GM12801 (cell line): Measurements from ENCODE around the gene CHRNB1.

Experiments used
- TF ChIP-seq, protein P1 (sequence below): IDR thresholded peaks from one replicate; pipeline ENCODE4 v1.5.1; 2011; ENCODE audit warnings: control low read depth; ENCODE audit not compliant: insufficient read length; ENCODE audit errors: extremely low read depth

CHRNB1 gene

DNA sequence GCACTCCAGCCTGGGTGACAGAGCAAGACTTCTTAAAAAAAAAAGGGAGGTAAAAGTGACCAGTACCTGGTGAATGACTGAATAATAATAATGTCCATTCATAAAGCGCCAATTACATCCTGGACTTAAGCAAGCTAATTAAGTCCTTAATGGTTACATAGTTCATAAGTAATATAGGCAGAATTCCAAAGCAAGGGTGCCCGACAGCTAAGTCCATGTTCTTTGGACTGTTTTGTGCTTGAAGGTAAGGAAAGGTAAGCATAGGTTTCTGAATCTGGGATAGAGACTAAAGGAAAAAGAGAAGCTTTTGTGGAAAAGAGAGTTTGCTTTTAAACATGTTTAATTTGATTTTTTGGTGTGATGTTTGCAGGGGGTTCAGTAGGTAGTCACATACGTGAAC lies 49.1 kb downstream of the CHRNB1 start:
- TF ChIP-seq, protein P1, sequence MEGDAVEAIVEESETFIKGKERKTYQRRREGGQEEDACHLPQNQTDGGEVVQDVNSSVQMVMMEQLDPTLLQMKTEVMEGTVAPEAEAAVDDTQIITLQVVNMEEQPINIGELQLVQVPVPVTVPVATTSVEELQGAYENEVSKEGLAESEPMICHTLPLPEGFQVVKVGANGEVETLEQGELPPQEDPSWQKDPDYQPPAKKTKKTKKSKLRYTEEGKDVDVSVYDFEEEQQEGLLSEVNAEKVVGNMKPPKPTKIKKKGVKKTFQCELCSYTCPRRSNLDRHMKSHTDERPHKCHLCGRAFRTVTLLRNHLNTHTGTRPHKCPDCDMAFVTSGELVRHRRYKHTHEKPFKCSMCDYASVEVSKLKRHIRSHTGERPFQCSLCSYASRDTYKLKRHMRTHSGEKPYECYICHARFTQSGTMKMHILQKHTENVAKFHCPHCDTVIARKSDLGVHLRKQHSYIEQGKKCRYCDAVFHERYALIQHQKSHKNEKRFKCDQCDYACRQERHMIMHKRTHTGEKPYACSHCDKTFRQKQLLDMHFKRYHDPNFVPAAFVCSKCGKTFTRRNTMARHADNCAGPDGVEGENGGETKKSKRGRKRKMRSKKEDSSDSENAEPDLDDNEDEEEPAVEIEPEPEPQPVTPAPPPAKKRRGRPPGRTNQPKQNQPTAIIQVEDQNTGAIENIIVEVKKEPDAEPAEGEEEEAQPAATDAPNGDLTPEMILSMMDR: no peak

DNA sequence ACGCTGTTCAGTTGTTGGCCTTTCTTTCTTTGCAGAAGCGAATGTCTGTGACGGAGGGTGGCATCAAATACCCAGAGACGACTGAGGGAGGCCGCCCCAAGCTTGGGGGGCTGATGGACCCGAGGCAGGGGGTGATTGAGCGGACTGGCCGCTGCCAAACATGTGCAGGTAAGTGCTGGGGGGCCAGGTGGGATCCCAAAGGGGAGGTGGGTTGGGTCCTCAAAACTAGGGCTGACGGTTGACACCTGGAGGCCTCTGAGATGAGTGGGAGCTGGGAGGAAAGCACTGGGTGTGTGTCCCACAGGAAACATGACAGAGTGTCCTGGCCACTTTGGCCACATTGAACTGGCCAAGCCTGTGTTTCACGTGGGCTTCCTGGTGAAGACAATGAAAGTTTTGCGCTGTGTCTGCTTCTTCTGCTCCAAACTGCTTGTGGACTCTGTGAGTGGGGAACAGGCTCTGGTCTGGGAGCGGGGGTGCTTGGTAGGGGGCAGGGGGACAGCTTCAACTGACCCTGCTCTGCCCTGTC lies 51.1 kb downstream of the CHRNB1 start:
- TF ChIP-seq, protein P1: no peak

DNA sequence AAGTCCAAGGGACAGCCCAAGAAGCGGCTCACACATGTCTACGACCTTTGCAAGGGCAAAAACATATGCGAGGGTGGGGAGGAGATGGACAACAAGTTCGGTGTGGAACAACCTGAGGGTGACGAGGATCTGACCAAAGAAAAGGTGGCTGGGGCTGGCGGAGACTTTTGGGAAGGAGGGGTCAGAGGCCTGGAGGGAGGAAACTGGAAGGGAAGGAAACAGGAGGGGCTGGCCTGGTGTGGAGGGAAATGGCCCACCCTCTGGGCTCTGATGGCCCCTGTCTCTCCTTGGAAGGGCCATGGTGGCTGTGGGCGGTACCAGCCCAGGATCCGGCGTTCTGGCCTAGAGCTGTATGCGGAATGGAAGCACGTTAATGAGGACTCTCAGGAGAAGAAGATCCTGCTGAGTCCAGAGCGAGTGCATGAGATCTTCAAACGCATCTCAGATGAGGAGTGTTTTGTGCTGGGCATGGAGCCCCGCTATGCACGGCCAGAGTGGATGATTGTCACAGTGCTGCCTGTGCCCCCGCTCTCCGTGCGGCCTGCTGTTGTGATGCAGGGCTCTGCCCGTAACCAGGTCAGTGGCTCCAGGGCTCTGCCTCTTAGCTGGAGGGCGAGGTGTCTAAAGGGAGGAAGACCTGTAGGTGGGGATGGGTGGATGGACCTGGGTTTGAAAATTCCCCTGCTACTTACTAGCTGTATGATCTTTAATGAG lies 51.8 kb downstream of the CHRNB1 start:
- TF ChIP-seq, protein P1: no peak

DNA sequence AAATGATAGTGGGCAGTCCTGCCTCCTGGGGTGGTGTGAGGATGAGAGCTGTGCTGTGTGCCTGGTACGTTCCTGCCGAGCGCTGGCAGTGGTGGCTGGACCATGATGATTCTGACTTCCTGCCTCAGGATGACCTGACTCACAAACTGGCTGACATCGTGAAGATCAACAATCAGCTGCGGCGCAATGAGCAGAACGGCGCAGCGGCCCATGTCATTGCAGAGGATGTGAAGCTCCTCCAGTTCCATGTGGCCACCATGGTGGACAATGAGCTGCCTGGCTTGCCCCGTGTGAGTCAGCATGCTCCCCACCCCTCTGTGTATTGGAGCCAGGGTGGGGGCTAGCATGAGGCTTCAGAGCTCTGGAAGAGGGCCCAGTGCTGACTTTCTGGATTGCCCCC lies 52.4 kb downstream of the CHRNB1 start:
- TF ChIP-seq, protein P1: no peak

DNA sequence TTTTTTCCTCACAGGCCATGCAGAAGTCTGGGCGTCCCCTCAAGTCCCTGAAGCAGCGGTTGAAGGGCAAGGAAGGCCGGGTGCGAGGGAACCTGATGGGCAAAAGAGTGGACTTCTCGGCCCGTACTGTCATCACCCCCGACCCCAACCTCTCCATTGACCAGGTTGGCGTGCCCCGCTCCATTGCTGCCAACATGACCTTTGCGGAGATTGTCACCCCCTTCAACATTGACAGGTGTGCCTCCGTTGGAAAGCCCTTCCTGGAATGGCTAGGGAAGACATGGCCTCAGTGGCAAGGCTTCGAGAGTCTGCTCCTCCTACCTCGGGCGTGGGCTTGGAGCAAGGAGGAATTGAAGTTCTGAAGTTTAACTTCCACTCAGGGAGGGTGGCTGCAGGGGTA lies 52.8 kb downstream of the CHRNB1 start:
- TF ChIP-seq, protein P1: no peak

DNA sequence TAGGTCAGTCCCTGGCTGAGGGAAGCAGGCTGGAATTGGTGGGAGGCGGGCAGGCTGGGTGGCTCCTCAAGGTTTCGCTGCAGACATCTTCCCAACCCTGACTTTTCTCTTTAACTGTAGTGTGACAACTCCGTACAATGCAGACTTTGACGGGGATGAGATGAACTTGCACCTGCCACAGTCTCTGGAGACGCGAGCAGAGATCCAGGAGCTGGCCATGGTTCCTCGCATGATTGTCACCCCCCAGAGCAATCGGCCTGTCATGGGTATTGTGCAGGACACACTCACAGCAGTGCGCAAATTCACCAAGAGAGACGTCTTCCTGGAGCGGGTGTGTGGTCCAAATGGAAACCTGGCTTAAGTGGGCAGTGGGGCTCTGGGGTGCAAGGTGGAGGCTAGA lies 54.3 kb downstream of the CHRNB1 start:
- TF ChIP-seq, protein P1: no peak

DNA sequence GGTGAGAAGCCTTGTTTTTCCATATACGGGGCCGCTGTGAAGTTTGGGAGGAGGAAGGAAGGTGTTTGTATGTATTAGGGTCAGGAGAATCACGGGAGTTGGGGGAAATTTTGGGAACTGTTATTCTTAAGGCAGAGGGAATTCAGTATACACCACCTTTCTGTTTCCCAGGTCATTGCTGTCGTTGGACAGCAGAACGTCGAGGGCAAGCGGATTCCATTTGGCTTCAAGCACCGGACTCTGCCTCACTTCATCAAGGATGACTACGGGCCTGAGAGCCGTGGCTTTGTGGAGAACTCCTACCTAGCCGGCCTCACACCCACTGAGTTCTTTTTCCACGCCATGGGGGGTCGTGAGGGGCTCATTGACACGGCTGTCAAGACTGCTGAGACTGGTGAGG lies 56.9 kb downstream of the CHRNB1 start:
- TF ChIP-seq, protein P1: no peak
